HG03378 (cell line): ENCODE measurements around the gene ABAT.

Experiments used
- ATAC-seq: cut with Tn5 transposase; IDR thresholded peaks from one replicate; pipeline ENCODE4 v1.9.1; 2021; ENCODE audit warnings: mild to moderate bottlenecking, moderate library complexity; ENCODE audit not compliant: unreplicated experiment

ABAT gene

DNA sequence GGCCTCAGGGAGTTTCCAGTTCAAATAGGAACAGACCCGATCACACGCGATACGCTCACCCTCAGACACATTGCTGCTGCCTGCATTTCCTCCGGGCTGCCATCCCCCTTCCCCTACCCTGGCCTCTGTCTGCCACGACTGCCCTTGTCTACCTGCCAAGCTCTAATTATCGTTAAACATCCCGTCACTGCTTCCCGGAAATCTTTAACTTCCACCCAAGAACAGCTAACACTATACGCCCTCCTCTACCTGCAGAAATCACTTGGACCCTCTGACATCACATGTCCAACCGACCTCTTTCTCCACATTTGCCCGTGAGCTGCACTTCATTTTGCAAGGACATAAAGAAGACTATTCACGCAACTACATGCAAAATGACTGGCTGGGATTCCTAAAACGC lies 40.4 kb downstream of the ABAT start:
- no peak for ATAC-seq

DNA sequence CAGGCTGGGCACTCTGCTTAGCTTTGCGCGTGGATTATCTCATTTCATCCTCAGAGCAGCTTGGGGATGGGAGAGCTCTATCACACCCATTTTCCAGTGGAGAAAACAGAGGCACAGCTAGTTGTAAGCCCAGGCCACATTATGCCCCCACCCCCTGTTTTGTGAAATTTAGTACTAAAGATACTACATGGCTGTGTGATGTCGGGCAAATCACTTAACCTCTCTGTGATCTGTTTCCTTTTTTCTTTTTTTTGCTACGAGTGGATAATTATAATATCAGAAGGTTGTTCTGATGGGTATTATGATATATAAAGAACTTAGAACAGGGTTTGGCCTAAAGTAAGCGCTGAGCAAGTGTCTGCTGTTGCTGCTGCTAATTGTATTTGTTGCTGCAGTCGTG lies 41.6 kb downstream of the ABAT start:
- no peak for ATAC-seq

- ATAC-seq: no peak
These were observed 42.2 kb downstream of the ABAT start for GRCh38 chr16:8716592-8716991.

- ATAC-seq: no peak
These were observed 43.1 kb downstream of the ABAT start for GRCh38 chr16:8717469-8717868.

- no peak for ATAC-seq
These were observed 43.5 kb downstream of the ABAT start for GRCh38 chr16:8717892-8718415.

GRCh38 chr16:8718851-8719680 lies 44.6 kb downstream of the ABAT start:
- ATAC-seq: no peak

GRCh38 chr16:8720080-8720966 lies 45.9 kb downstream of the ABAT start:
- no peak for ATAC-seq

DNA sequence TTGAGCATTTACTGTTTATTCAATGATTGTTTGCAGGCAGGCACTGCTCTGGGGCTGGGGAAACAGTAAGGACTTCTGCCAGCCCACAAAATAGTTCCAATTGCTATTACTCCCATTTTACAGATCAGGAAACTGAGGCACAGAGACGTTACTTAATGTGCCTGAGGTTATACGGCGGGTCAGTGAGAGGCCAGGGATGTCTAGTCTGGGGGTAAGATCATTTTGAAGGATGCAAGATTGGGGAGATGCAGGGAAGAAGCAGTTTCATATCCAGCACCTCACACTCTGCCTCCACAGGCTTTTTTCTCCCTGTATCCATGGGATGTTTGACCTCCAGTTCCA lies 46.5 kb downstream of the ABAT start:
- ATAC-seq: no peak

DNA sequence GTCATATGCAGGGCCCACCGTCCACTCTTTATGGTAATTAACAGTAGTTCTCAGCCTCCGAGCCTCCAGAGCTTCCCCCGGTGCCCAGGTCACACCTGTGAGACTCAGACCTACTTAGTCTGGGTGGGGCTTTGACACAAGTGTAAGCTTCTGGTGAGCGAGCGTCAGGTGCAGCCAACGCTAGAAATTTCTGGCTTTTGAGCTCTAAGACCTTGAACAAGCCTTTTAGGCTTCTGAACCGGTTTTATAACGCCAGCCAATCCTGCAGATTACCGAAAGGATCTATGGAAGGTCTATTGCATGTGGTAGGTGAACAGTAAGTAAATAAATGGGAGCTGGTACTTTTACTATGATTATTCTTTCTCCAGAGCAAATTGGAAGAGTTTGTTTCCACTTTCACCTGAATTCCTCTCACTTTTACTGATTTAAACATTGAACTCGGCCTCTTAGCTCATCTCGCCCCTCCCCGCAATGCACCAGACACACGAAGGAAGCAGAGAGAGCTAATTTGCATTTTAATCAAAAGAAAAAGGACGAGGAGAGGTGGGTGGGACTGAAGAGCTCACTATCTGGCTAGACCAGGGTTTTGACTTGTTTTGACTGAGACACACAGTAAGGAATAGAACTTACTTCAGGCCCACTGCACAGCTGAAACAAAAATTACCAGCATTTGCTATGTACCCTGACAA lies 47.1 kb downstream of the ABAT start:
- no peak for ATAC-seq

GRCh38 chr16:8722025-8722348 lies 47.6 kb downstream of the ABAT start:
- no peak for ATAC-seq

DNA sequence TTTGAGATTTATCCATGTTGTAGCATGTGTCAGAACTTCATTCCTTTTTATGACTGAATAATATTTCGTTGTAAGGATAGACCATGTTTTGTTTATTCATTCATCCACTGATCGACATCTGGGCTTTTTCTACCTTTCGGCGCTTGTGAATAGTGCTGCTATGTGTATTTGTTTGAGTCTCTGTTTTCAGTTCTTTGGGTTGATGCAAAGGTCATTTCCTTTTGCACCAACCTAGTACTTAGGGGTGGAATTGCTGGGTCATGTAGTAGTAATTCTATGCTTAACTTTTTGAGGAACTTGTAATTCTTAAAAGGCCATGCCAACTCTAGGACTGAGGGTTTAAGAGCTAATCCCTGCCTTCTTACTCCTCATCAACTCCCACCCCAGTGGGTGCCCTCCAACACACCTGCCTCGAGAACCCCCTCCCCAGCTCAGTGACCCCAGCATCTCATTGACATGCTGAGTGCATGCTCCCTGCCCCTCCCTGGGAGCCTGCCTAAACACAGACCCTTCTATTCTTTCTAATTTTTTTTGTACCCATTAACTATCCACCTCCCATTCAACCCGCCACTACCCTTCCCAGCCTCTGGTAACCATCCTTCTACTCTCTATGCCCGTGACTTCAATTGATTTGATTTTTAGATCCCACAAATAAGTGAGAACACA lies 51.2 kb downstream of the ABAT start:
- no peak for ATAC-seq

DNA sequence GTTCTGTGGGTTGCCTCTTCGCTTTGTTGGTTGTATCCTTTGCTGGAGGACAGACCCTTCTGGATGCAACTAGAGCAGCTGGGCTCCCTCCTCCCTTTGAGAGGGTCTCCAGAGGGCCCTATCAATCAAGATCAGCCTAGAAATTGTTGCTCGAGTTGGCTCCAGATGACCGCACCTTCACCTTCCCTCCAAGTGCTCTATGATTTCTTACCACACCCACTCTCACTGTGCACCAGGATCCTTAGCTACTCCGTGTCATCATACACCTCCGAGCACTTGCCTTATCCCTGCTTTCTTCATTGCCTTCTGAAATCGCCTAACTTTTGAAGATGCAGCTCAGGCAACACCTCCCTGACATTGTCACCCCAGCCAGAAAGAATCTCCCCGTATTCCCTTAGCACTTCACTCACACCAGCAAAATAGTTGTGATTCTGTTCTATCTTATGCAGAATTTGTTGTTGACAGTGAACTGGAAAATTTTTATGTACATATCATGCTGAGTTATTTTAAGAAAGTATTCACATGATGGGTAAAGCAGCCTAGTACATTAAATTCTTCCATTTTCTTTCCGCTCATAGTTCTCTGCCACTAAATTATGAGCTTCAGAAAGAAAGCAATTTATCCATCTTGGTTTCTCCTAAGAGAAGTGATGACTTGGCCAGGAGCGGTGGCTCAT lies 52.9 kb downstream of the ABAT start:
- no peak for ATAC-seq

DNA sequence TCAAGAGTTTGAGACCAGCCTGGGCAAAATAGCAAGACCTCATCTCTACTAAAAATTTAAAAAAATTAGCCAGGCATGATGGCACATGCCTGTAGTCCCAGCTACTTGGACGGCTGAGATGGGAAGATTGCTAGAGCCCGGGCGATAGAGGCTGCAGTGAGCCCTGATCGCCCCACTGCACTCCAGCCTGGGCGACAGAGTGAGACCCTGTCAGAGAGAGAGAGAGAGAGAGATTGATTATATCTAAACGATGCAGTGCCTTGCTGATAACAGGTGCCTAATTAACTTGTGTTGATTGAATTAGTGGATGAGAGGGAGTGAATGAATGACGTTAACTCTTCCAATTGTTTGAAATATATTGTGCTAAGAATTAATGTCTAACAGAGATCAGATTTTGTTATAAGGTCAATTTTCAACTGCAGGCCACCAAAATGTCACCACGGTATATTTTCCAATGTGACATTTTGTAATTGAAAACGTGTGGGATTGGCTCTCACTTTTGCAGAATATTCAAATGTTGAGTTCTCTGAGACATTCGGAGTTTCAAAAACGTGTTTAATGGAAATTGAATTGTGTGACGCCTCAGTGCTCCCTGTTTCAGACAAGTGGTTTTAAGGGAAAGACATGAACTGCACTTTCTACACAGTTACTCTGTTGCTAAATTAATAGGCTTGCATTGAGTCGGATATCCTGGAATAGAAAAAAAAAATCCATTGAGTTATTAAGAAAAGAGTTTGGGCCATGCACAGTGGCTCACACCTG lies 53.6 kb downstream of the ABAT start:
- no peak for ATAC-seq

DNA sequence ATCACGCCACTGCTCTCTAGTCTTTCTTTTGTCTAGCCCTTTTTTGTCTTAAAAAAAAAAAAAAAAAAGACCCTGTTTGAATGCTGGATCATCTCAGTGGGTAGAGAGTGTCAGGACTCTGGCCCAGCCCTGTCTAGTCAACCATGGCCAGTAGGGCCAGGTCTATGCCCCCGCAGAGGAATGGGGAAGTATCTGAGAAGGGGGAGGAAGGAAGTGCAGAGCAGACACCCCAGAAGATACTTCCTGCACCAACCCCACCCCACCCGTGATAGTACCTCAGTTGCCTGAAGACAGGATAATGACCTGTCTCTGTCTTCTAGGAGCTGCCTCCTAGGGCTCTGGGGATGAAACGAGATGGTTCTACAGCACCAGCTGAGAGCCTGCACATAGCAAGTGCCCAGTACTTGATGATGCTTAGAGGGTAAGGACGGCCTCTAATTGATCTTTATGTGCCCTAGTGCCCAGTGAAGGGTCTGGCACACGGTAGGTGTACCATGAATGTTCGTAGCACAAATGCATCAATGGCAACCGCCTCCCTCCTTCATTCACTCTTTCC lies 55.4 kb downstream of the ABAT start:
- ATAC-seq: no peak

- ATAC-seq: no peak
These were observed 56.0 kb downstream of the ABAT start for GRCh38 chr16:8730335-8730915.

- no peak for ATAC-seq
These were observed 59.6 kb downstream of the ABAT start for GRCh38 chr16:8733849-8734540.

GRCh38 chr16:8735574-8735973 lies 61.2 kb downstream of the ABAT start:
- no peak for ATAC-seq

GRCh38 chr16:8736123-8736668 lies 61.8 kb downstream of the ABAT start:
- no peak for ATAC-seq
